ENCODE data around the gene SPATA32.
"Not testable (repeated sequence)": the region's sequence is repeated elsewhere in the genome, so short reads cannot be mapped to it uniquely, and the experiment has no call there.

The SPATA32 gene, protein sequence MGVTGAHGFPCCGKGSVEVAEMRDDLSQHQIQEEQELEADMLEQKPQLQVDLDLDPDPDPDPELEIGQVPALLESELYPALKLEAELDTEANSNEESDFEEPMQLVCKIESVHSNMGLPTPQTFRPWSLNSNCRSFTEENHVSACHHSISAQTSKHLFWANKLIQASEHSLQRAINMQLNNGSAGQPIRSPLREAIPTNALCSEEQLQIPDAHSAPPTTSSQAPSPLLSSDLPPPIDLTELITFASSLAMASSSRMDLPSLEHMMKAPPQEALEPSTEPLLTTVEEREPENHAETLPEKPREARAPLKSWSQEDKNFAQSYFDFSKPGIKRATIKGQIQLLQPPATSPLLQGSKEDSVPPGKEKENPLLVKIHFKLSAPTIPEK

GRCh38 chr17:45261577-45262515 is at the start of gene SPATA32:
SPATA32 (minus strand) TSS chr17:45262094; CDS start chr17:45262016, 78 bp downstream.
- DNase-seq (ENCODE audit: low read depth) = peak; percentile 60

DNA sequence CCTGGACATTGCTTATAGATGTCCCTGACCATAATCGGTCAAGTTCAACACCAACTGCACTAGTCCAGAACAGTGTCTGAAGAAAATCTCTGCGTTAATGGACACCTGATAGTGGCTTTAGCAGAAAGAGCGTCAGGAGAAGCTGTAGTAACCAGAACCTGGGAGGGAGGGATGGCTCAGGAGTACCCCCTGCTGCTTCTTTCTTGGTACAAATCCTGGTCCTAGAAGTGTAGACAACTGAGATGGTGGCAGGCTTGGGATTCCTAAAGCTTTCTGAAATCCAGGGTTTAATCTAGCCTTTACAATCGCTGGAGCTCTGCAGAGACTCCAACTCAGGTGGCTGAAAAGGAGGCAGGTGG is 49.5 kb upstream of the SPATA32 start:
- DNase-seq (ENCODE audit: low read depth) = no peak

GRCh38 chr17:45310380-45311324 is 48.8 kb upstream of the SPATA32 start:
- no peak for DNase-seq (ENCODE audit: low read depth)

DNA sequence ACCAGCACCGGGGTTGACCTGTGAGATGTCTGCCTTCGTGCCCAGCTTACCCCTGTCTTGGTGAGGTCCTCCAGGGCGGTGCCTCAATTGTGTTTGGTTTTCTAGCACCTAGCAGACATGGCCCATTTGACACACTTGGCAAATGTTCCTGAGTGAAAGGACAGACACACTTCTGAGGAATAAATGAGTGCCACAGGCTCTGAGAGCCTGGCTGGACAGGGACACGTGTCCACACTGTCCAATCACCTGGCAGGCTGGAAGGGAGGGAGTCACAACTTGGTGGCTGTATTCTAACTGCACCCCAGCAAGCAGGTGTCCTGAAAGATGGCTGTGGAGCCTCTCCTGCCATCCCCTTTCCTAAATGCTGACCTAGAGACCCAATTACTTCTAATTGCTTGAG is 47.5 kb upstream of the SPATA32 start:
- DNase-seq (ENCODE audit: low read depth) = no peak

GRCh38 chr17:45308840-45309239 is 46.9 kb upstream of the SPATA32 start:
- DNase-seq (ENCODE audit: low read depth) = no peak

DNA sequence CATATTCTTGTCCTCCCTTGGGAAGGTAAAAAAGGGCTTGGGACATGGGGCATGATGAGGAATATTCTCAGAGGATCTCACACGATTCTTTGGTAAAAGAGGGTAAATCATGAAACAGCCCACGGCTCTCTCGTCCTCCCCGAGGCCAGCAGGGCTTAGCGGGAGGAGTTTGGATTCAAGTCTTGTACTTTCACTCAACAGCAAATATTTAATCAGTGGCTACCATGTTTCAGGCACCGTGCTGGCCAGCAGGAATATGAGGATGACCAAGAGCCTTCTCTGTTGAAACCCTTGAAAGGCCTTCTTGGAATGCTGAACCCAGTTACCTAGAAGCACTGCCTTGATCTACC is 46.1 kb upstream of the SPATA32 start:
- no peak for DNase-seq (ENCODE audit: low read depth)

GRCh38 chr17:45307290-45308015 is 45.6 kb upstream of the SPATA32 start:
- DNase-seq (ENCODE audit: low read depth) = no peak

DNA sequence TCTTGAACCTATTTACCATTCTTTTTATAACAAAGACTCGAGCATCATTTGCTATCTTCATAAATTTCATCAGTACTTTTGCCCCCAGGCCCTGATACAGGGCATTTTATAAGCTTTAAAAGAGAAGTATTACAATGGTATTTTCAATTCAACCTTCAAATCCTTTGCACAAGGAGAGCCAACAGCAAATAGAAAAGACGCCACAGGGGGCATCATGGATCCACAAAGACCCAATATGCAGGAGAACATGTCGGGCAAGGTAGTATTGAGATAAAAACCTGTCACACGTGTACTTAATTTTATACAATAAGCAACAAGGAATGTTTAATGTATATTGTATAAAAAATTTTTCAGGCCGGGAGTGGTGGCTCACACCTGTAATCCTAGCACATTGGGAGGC is 44.7 kb upstream of the SPATA32 start:
- no peak for DNase-seq (ENCODE audit: low read depth)

GRCh38 chr17:45306094-45306493 is 44.2 kb upstream of the SPATA32 start:
- DNase-seq (ENCODE audit: low read depth) = no peak

DNA sequence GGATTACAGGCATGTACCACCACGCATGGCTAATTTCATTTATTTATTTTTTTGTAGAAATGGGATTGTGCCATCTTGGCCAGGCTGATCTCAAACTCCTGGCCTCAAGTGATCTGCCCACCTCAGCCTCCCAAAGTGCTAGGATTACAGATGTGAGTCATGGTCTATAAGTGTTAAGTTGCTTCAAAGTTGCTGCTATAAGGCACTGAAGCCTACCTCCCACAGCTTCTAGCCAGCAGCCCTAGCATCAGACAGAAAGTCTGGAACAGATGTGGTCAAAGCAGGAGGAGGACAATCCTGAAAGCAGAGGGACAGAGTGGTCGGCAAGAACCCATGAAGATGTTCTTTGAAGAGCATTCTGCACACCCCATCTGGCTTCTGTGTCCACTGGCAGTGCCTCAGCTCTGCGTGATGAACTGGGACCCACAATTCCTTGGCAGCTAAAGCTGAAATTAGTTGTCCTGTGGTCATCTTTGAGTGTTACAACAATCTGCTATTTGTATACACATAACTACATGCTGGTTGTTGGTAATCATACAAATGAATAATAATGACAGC is 43.7 kb upstream of the SPATA32 start:
- DNase-seq (ENCODE audit: low read depth) = no peak

DNA sequence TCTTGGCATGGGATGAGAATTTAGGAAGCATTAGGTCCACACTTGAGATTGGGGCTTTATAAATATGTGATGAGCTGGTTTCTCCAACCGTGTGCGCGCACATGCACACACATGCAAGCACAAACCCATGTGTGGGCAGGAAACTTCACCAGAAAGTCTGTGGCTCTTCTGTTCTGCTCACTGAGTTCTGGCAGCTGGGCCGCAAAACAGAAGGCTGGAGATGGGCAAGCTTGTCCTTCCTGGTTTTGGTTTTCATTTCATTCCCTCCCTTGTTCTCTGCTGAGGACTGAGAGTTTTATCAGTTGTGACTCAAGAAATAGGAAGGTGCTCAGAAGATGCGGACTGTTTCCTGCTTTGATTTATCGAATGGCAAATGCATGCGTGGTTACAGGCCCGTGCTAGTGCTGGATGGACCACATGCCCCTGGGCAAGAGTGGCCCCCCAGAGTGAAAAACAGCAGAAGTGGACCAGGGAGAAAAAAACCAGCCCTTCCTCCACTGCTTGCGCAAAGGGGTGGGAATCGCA is 40.8 kb upstream of the SPATA32 start:
- no peak for DNase-seq (ENCODE audit: low read depth)

GRCh38 chr17:45302220-45302619 is 40.3 kb upstream of the SPATA32 start:
- not testable (repeated sequence) for DNase-seq (ENCODE audit: low read depth)

DNA sequence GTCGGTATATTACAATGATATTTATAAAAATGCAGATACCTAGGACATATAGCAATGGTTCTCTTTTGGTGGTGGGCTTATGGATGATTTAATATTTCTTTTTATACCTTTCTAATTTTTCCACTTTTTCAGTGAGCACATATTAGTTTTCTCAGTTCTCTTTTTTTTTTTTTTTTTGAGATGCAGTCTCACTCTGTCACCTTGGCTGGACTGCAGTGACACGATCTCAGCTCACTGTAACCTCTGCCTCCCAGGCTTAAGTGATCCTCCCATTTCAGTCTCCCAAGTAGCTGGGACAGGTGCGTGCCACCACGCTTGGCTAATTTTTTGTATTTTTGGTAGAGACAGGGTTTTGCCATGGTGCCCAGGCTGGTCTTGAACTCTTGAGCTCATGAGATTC is 39.8 kb upstream of the SPATA32 start:
- DNase-seq (ENCODE audit: low read depth) = no peak

DNA sequence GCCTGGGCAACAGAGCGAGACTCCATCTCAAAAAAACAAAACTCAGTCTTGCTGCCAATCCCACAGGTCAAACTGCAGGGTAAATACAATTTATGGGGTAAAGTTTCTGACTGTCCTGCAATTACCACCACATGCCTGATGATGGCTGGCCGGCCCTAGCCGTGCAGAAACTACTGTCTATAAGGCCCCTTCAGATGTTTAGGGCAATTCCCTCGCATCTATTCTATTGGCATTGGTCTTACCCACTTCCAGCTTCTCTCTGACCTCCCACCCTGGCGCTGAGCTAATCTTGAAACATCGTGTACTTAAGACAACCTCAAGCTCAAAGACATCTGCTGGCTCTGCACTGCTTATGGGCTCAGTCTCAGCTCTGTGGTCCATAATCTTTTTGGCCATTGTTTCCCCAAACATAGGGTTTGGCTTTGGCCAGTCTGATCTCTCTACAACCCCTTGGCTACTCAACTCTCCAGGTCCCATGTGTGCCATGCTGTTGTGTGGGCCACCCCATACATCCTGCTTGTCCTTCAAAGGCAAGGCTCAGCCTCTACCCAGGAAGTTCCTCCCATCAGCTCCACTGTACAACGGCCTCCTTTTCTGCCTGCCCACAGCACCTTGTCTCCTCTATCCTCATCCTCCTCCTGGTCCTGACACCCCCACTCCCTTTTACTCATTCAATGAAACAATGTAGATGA is 38.3 kb upstream of the SPATA32 start:
- DNase-seq (ENCODE audit: low read depth) = no peak

DNA sequence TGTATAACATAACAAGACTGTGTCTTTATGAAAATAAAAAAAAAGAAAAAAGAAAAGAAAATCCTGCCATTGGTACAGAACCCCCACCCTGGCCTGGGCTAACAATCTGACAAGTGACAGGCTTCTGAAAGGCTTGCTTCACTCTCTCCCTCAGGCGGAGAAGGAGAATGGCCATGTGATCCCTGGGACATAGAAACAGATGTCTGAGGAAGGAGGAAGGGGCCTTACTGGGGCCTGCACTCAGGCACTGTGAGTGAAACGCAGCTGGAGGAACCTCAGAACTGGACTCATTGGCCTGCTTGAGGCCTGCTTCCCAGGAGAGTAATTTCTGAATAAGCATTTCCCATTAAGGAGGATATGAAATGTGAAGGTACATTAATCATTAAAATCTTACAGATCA is 37.5 kb upstream of the SPATA32 start:
- DNase-seq (ENCODE audit: low read depth) = no peak

DNA sequence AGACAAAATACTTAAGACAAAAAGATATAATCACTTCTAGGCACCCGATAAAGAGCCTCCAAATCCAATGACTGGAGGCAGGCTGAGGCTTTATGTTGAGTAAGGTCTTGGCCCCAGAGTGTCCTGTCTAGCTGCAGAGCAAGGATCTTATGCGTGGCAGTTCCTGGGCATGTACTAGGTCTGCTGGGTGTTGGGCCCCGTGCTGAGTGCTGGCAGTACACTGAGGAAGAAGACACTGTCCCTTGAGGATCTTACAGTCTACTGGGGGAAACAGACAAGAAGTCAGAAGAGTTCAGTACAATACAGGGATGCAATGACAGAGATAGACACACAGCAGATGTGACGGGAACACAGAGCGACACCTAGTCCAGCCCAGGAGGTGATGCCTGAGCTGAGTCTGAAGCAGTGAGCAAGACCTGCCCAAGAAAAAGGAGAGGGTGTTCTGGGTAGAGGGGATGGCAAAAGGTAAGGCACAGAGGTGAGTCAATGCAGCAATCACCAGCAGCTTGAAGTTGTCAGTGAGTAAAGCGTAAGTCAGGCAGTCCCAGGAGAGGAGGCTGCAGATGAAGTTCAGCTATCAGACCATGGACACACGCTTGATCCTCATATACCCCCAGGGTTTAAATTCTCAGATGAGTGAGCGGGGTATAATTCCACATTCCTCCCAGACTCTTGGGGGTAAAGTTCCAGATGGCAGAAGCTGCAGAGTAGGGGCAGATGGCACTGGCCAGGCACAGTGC is 36.8 kb upstream of the SPATA32 start:
- no peak for DNase-seq (ENCODE audit: low read depth)

DNA sequence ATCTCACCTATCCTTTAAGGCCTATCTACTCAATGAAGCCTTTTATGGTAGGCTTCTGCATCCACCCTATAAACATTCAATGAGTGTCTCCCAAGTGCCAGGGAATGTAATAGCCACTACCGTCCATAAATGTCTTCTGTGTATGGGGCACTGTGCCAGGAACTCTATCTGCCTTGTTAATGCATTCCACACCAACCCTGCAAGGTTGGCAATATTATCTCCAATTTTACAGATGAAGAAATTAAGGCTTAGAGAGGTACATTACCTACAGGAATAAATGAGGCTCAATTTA is 34.9 kb upstream of the SPATA32 start:
- no peak for DNase-seq (ENCODE audit: low read depth)

DNA sequence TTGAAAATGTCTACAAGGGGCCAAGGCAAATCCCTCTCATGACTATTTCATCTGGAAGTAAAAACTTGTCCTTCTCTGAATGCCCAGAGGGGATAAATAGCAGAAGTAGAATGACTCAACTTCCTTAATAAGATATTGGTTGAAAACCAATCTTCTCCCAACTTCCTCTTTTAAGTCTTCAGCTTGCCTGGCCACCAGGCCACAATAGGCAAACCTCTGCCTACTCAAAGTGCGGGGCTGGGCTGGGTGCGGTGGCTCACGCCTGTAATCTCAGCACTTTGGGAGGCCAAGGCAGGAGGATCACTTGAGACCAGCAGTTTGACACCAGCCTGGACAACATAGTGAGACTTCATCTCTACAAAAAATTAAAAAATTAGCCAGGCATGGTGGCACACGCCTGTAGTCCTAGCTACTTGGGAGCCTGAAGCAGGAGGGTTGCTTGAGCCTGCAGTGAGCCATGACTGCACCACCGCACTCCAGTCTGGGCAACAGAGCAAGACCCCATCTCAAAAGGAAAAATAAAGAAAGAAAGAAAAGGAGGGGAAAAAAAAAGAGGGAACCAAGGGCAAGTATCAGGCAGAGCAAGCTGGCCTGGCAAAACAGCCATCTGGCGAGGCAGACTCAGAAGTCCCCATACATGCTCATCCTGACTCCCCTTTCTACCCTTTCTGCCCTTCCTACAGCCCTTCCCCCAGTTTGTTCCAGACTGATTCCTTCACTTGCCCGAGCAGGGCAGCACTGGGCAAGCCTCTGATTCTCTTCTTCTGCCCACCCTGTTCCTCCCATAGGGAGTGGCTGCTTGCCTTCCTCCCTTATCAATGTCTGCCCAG is 34.3 kb upstream of the SPATA32 start:
- DNase-seq (ENCODE audit: low read depth) = no peak

DNA sequence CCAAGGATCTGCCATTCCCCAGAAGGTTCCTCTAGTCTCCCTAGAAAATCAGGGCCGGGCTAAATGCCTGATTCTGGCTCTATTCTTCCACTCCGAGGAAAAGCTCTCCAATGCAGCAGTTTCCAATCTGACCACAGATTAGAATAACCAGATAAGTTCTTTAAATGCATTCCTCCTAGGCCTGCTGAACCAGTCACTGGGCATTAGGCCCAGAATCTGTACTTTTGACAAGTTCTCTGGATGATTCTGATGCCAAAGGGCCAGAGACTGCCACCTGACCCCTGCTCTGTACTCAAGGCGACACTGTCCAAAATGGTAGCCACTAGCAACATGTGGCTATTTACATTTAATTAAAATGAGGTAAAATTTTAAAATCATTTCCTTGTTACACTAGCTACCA is 32.6 kb upstream of the SPATA32 start:
- no peak for DNase-seq (ENCODE audit: low read depth)
